Measurements from ENCODE around the gene SNX19.

Gene SNX19

GRCh38 chr11:130837194-130837593, 79.1 kb downstream of the SNX19 start:
- DNase-seq, result no peak

DNA sequence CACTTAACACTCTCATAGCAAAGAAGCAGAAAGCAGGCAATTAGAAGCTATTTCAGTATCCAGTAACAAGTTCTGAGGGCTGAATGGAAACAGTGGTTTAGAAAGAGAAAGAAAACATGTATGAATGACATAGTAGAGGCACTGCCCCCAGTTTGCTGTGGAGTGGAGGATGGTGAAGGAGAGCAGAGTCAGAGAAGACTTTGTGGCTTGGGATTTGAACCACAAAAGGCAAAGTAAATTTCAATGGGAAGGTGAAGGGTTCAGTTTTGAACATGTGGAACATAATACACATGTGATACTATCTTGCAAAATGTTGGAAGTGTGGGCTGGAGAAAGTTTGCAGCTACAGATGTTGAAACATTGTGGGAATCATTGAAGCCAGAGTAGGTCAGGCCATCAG, 81.4 kb downstream of the SNX19 start:
- DNase-seq, result no peak

DNA sequence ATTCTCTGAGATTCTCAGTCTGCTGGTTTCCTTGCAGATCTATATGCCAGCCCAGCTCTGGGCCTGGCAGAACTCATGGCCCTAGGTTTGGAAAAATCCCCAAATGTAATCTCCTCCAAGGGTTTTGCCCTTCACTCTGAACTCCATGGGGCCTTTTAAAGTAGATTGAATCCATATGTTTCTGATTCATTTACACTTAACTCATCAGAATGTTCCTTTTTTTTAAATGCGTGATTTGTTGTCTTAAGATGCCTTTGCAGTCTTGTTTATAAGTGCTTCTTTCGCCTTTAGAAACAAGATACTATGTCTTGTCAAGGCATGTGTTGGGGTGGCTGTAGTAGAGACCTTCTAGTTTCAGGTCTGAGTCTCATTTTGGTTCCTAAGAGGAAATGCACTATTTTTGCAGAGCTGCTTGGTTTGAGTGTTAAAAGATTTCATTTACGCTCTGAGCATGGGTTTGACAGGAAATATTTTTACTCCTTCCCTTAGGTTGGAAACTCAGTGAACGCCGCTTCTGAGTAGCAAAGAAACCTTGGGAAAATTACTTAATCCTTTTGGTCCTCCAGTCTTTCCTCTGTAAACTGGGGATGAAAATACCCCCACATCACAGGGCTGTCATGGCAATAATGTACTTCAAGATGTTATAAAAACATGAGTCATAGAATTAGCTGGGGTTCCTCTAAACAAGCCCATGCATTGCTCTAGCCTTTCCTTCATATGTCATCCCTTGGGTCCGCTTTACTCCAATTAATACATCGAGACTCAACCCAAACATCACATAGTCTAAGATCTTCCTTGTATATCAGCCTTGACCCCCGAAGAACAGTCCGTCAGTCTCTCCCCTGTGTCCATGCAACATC, 83.5 kb downstream of the SNX19 start:
- no peak for DNase-seq

DNA sequence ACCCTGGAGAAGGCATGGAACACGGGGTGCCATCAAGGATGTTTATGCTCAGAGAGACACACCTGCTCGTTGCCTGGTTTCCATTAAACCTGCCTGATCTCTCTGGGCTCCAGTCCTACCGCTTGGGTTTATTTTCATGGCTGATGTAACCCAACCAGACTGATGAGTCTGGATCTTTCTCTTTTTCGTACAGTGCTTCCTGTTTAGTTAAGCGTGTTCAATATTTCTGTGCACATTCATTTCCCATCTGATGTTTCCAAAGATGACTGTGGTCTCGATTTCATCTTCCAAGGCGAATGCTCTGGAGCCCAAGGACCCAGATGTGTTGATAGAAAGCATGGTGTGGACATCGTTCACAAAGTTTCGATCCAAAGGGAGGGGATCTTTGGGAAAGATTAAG, 84.3 kb downstream of the SNX19 start:
- DNase-seq, result no peak

DNA sequence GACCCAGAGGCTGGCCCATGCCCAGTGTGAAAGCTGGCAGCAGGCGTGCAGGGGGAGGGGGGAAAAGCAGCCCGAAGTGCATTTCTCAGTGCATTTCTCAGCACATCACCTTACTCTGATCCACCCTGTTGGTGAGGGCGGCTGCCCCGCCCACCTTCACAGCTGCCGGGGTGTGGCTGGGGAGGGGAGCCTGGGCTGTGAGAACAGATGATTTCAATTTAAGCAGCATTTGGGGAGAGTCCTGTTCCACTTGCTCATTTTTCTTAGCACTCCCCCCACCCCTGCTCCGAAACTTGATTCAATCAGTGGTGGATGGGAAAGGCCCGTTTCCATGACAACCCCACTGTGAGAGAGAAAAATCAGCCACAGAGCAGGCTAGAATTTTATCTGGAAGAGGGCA, 84.8 kb downstream of the SNX19 start:
- no peak for DNase-seq

DNA sequence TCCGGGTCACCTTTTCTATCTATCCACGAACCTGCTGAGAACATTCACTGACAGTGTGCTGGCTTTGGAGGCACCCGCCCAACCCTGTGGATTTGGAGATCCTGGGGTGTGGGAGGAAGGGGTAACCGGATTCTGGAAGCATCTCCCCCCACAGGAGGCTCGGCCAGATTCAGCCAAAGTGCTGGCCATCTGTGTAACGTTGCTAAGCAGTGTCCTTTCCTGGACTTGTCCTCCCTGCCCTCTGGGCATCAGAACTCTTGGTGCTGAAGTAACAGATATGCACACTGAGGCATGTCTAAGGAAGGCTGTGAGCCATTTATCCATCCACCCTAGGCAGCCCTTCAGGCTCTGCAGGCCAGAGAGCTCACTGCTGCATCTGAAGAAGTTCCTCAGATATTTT, 85.7 kb downstream of the SNX19 start:
- DNase-seq, result no peak

DNA sequence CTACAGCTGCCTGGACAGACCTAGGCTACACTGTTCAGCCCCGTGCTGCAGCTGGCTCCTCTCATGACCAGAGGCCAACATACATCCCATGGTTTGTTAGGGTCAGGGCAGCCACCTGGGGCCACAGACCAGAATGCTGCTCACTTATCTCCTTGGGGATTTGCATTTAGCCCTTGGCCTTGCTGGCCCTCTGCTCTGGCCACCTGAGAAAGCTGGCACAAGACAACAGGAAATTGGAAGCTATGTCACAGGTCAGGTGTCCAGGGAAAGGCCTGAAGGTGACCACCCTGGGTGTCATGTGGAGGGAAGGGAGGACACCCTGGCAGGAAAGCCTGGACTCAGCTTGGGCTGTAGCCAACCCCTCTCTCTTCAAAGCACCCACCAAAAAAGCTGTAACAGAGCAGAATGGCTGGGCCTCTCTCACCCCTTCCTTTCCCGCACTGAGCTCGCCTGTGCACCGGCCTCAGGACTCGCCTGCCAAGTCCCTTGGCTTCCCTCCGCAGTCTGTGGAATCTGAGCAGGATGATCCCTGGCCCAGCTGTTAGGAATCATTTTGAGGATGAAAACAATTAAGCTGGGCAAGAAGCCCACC, 86.3 kb downstream of the SNX19 start:
- no peak for DNase-seq

GRCh38 chr11:130828741-130829140, 87.5 kb downstream of the SNX19 start:
- no peak for DNase-seq

- no peak for DNase-seq
These were observed 88.6 kb downstream of the SNX19 start for GRCh38 chr11:130827451-130828377.

GRCh38 chr11:130826572-130826971, 89.7 kb downstream of the SNX19 start:
- DNase-seq, result no peak

DNA sequence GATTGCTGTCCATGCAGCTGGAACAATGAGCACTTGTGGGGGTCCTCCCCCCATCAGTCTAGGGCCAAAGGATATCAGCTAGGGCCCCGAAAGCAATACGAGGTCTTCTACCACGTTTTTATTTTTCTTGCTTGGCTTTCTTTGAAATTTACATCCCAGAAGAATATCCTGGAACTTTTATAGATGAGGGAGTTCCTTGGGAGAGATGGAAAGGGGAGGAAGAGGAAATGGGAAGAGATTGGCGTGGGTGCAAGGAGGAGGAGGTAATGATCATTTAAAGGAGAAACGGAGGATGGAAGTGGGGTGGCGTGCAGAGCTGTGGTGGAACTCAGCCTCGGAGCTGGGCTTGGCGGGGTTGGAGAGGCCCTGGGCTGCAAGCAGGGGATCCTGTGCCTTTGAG, 90.3 kb downstream of the SNX19 start:
- DNase-seq, result no peak

- DNase-seq, result no peak
These were observed 90.7 kb downstream of the SNX19 start for GRCh38 chr11:130825561-130825960.

Measured in activated CD4-positive, alpha-beta T cell treated with anti-CD3 and anti-CD28 coated beads for 4 hours (primary cell).